ENCODE data around the gene CXXC5.

The CXXC5 gene

DNA sequence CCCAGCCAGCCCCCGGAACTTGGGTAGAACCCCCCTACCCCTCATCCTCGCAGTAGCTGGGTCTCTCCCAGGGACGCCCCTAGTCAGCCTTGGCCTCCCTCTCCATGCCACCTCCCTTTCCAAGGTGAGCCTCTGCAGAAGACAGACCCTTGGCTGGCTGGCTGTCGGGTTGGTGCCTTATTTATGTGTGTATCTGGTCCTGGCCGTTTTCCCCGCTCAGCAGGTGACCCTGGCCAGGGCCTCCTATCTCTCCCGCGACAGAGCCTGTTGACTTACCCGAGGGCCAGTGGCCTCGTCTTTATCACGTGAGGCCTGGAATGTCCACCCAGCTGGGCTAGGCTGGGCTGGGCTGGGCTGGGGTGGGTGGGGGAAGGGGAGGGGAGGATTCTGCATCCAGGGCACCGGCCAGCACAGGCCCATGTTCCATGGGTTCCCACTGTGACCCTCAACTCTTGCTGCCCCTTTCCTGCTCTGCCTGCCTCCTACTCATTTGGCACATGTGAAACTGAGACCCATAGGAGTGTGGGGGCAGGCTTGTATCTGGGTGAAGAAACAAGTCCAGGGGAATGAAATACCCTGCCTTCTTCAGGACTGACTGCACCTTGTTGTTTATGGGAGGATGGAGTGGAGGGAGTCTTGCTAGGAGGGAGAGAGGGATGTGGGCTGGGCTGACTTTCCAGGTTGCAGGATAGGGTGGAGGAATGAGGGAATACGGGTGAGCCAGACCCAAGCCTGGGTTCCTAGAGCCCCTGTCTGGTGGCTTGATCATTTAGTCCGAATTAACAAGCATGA, 3.1 kb downstream of the CXXC5 start:
- DNase-seq (ENCODE audit: low read depth, low spot score), result no peak

- DNase-seq (ENCODE audit: low read depth, low spot score), result no peak
These were observed 4.0 kb downstream of the CXXC5 start for GRCh38 chr5:139651853-139652787.

DNA sequence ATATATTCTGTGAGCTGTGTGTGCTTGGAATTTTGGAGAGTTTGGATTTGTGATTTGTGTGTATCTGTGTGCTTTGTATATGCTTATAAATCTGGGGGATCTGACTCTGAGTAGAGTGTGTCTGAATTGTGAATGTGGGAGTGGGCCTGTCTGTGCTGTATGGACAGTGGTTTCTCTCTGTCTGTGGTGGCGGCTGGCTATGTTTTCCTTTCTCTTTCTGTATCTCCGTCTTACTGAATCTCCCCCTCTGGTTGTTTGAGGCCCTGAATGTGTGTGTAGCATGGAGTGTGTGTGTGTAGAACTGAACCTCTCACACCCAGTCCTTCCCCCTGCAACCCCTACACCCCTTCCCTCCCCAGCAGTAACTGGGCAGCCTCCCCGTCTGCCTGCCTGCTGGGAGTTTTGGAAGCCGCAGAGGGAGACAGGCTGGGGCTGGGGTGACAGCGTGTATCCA, 4.7 kb downstream of the CXXC5 start:
- DNase-seq (ENCODE audit: low read depth, low spot score), result no peak

DNA sequence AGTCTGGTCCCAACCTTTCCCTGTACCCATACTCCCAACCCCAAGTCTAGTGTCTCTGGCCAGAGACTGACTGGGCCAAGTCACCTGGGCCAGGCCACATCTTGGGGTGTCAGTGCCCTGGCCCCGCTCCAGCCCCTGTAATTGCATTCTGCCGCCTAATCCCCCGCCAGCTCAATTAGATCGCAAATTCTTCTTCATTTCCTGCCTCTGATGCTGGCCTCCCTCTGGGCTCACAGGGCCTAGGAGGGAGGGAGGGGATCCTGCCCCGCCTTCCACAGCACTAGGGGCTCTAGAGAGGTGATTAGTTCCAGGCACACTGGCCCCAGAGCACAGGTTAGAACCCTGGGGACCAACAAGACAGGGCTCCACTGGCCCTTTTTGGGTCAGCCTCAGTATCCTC, 5.5 kb downstream of the CXXC5 start:
- DNase-seq (ENCODE audit: low read depth, low spot score), result no peak

DNA sequence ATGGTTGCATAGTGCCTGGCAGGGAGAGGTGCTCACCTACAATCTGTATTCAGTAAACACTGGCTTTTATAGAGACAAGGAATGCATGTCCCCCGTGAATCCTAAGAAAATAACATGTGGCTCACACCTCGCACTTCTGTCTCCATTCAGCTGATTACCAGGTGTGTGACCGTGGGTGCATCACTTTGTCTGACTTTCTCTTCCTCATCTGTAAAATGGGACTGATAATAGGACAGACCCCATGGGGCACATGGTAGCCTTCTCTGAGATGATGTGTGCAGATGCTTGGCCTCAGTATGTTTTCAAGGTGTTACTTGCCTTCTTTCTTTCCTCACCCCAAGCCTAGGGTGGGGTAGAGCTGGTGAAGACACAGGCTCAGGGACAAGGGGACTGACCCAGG, 6.3 kb downstream of the CXXC5 start:
- no peak for DNase-seq (ENCODE audit: low read depth, low spot score)

DNA sequence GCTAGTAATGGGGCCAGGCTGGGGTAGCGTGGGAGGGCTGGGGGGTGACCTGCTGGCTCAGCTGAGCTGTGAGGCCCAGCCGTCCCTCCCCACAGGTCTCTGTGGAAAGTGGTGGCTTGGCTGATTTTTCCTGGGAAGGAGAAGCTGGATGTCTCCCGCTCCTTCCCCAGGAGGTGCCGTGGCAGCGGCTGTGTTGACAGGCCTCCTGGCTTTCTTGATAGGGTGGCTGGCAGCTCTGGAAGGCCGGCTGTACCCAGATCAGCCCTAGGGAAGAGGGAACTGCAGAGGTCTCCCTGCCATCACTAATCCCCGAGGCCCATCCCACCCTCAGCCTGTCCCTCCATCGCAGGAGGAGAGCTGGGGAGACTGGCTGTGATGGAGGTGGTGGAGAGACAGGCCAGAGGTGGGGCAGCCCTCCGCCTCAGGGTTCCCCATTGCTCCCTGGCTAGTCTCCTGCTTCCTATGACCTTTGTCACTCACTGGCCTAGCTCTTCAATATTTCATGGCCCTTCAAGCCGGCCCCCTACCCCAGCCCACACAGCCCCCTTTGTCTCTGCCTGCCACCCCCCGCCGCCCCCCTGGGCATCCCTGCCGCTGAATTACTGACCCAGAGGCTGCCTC, 6.8 kb downstream of the CXXC5 start:
- DNase-seq (ENCODE audit: low read depth, low spot score), result no peak

DNA sequence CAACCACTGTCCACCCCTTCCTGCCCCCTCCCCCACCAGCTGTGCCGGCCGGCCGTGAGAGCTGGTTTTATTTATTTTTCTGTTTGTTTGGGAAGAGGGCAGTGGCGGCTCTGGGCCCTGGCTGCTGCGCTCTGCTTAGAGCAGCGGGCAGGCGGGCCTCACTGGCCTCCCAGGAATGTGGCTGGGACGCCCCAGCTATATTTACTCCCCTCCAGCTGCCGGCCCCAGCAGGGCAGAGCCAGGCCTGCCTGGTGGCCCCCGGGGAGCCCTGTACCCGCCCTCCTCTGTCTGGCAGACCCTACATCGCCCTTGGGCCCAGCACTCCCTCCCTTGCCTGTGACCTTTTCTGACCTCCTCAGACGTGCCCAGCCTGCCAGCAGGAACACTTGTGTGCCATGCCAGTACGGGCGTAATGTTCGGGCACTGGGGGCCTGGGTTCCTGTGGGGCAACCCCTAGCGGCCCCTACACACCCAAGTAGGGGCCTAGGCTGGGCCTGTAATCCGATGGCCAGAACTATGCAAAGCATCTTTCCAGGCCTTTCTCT, 7.7 kb downstream of the CXXC5 start:
- no peak for DNase-seq (ENCODE audit: low read depth, low spot score)

DNA sequence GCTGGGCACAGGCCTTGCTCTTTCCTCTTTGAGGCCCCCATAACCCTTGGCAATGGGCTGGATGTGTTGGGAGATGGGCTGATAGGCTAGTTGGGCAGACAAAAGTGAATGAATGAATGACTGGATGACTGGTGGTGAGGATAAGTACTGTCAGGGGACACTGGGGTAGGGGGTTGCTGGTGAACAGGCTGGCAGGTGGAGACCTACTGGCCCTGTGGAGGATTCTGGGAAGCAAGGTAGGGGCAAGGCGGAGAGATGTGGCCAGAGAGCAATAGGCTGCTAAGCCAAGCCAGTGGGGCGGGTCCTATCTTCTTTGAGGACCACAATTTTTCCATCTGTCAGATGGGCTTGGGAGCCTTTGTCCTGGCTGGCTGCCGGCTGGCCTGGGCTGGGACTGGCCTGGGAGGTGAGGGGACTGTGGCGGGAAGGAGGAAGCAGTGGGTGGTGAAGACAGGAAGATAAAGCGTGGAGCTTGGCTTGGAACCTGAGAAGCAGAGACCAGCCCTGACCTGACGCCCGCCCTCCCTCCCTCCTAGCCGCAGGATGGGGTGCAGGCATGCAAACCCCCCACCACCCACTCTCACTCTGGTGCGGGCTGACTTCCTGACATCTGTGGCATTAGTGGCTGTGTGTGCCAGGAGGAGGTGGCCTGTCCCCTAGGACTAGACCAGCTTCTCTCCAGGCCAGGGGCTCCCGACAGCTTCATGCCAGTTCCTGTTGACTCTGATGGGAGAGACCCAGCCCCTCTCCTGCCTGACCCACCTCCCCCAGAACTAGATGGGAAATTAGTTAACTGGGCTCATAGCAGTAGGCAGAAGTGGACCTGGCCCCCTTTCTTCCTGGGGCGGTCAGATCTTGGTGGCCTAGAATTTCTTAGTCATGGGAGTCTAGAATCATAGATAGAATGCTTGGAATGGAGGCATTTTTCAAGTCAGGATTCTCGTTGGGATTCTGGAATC, 9.5 kb downstream of the CXXC5 start:
- DNase-seq (ENCODE audit: low read depth, low spot score), result no peak

DNA sequence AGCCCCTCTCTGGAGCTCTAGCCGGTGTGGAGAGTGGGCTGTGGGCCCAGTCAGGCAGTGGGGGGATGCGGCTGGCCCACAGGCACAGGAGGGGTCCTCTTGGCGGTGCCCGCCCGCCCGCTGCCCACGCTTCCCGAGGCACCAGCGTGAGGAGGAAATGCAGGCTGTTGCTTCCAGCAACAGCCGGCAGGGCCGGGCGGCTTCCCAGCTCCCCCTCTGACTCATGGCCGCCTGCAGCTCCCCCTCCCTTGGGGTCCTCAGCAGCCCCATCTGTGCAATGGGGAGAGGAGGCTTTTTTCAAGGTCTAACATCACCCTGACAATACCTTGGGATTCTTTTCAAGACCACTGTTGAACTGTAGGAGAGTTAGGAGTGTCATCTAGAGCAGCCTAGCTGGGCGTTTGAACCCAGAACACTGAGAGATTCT, 10.4 kb downstream of the CXXC5 start:
- DNase-seq (ENCODE audit: low read depth, low spot score), result no peak

DNA sequence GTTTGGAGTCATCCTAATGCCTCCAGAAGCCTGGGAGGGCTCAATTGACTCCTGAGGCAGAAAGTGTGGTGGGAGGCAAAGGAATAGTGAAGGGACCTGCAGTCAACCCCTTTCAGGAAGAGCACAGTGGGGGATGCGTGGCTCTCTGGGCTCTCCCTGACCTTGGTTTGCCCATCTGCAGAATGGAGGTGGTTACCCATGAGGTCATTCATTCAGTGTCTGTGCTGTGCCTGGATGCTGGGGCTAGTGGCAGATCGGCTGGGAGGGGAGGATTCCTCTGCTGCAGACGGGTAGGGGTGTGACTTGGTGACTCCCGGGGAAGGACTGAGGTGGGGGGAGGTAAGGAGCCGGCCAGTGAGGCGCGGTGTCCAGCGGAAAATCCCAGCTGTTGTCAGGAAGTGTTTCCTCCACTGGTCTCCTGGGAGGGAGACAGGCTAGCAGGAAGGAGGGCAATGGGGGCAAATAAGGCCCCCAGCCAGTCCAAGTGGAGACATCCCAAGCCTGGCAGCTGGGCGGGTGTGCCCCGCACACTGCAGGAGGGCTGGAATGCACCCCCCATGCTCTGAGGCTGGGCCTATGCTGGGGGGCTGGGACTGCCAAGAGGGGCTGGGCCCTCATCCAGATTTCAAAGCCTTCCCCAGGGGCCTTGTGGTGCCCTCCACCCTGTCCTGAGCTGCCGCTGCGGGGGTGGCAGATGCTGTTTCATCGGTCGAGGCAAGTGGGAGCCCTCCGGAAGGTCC, 10.9 kb downstream of the CXXC5 start:
- no peak for DNase-seq (ENCODE audit: low read depth, low spot score)

DNA sequence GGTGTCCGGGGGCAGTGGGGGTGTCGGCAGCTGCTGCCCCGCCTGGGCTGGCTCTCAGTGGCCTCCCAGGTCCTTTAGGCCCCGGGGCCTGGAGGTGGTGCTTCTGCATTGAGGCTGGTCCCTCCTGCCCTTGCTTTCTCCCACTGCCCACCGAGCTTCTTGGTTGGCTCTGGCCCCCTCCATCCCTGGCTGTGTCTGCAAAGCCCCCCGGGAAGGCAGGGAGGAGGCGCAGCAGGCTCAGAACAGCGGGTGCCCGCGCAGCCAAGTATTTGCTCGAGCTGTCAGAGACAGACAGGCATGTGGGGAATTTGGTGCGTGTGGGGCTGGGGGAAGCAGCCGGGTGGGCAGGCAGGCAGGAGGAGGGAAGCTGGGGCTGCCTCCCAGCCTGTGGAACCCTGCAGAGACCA, 11.5 kb downstream of the CXXC5 start:
- DNase-seq (ENCODE audit: low read depth, low spot score), result no peak

DNA sequence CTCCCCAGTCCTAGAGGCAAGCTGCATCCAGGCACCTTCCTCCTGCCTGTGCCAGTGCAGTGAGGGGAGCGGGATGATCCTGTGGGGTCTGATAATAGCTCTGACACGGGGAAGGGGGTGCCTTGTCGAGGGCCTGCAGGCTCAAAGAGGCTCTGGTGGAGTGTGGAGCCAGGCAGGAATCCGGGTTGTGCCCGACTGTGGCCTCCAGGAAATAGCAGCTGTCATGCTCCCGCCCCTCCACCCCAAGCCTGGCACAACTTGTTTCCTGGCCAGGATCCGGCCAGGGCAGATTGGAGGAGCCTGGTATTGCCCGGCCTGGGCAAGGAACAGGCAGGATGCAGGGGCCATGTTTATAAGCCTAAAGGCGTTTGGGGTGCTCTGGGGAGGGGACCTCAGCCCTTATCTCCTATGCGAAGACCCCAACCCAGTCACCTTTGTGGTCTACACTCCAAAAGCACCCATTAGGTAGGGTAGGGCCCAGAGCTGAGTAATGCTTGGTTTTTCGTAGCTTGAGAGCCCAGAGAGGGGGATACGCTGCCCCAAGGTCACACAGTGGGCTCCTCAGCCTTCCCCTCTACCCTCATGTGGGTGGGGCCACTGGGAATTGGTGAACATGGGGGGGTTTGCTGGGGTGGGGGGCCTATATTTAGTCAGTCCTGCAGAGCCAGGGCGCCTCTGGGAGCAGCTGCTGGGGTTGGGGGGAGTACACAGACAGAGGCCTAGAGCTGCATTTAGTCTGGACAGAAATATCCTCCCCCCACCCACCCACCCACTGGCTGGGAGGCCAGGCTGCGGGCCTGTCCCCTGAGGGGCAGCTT, 12.2 kb downstream of the CXXC5 start:
- DNase-seq (ENCODE audit: low read depth, low spot score), result no peak

GRCh38 chr5:139660923-139661814, 13.0 kb downstream of the CXXC5 start:
- no peak for DNase-seq (ENCODE audit: low read depth, low spot score)

DNA sequence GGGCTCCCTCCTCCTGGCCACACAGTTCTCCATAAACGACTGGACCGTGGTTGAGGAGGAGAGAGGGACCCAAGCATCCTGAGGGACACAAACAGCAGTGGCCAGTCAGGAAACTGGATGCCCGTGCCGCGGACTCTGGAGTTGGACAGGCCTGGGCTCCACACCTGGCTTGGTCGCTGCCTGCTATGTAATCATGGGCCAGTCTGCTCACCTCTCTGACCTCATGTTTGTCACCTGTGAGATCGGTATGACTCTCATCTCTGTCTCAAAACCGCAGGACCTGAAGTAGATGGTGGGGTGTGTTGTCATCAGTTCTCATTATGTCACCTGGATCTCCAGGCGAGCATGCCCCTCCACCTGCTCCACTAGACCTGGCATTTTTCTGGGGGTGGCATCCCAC, 14.5 kb downstream of the CXXC5 start:
- no peak for DNase-seq (ENCODE audit: low read depth, low spot score)

DNA sequence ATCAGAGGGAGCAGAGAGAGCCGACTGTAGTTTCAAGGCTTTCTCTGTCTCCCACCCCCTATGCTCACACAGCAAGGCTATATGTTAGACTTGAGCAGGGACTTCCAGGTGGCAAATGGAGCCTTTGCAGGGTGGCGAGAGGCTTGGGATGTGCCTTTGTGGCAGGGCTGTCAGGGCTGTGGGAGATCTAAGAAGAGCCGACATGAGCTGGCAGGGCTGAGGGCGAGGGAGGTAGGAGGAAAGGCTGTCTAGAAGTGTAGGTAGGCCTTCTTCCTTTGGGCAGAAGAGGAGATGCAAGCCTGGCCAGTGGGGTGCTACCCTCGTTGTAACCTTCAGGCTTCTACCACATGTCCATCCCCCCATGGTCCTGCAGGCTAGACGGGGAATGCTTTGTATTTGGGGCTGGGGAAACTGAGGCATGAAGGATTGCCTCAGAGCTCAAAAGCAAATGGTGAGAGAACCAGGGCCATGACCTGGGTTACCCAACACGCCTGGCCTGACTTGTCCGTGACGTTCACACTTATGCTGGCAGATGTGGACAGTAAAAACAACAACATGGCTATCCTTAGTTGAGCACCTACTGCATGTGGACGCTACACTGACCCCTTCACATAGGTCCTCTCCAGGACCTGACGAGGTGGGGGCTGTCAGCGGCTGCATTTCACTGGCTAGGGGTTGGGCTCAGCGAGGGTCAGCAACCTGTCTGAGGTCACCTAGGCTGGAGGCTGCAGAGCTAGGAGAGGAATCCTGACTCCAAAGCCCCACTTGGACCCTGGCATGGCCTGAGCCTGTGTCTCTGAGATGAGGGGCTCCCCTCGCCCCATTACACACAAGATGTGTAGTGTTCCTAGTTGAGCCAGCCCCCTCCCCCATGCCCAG, 15.3 kb downstream of the CXXC5 start:
- no peak for DNase-seq (ENCODE audit: low read depth, low spot score)

- no peak for DNase-seq (ENCODE audit: low read depth, low spot score)
These were observed 16.0 kb downstream of the CXXC5 start for GRCh38 chr5:139664086-139664693.

All from activated naive CD8-positive, alpha-beta T cell treated with anti-CD3 and anti-CD28 coated beads, Interleukin-2, amount 50 U/mL, for 16 hours (primary cell).